Measurements from ENCODE around the gene PRR29.

PRR29 gene

DNA sequence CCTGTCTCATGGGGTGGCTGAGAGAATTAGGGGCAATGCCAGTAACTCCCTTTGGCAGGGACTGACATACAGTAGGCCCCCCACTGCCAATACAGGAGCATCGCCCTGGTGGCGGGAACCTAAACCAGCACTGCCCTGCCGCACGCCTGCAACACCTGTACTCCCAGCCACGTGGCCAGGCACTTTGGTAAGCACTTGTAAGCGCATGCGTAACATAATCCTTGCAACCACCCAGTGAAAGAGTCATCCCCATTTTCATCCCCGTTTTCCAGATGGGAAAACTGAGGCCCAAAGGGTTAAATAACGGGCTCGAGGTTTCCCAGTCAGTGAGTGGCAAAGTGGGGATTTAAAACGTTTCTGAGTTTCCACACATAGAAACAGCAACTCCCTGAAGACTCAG lies 42.9 kb upstream of the PRR29 start:
- Histone ChIP-seq H3K27me3 (no peaks in the 10 kb centered on the region), H3K36me3 (no peaks in the 10 kb centered on the region), H3K9me3 (no peaks in the 10 kb centered on the region), H3K4me1 (no peaks in the 10 kb centered on the region), H3K4me3 (ENCODE audit: low read depth, low read length) (no peak overlapping the region)
- TF ChIP-seq, protein P1, sequence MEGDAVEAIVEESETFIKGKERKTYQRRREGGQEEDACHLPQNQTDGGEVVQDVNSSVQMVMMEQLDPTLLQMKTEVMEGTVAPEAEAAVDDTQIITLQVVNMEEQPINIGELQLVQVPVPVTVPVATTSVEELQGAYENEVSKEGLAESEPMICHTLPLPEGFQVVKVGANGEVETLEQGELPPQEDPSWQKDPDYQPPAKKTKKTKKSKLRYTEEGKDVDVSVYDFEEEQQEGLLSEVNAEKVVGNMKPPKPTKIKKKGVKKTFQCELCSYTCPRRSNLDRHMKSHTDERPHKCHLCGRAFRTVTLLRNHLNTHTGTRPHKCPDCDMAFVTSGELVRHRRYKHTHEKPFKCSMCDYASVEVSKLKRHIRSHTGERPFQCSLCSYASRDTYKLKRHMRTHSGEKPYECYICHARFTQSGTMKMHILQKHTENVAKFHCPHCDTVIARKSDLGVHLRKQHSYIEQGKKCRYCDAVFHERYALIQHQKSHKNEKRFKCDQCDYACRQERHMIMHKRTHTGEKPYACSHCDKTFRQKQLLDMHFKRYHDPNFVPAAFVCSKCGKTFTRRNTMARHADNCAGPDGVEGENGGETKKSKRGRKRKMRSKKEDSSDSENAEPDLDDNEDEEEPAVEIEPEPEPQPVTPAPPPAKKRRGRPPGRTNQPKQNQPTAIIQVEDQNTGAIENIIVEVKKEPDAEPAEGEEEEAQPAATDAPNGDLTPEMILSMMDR (IDR thresholded peaks at IDR 0.05; ENCODE audit: low read depth, low read length): no peak
- no peak for DNase-seq

DNA sequence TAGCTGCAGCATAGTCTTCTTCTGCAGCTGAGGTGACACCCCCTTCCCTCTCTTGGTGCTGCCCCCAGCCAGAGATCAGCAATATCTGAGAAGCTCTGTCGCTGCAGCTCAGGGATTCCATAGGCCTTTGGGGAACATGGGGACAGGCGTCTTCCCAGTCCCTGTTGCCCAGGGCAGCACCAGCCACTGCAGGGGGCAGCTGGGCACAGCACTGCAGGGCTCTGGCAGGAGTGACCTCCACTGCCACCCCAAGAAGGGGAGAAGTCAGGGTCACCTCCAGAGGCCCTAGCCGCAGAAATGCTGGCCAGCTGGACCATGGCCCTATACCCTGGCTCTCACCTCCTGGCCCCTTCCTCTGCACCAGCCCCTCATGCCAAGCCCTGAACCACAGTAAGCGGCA lies 42.4 kb upstream of the PRR29 start:
- TF ChIP-seq, protein P1 (IDR thresholded peaks at IDR 0.05; ENCODE audit: low read depth, low read length): no peak
- no peaks in the 10 kb centered on the region for H3K4me1 ChIP-seq
- no peaks in the 10 kb centered on the region for H3K36me3 ChIP-seq

DNA sequence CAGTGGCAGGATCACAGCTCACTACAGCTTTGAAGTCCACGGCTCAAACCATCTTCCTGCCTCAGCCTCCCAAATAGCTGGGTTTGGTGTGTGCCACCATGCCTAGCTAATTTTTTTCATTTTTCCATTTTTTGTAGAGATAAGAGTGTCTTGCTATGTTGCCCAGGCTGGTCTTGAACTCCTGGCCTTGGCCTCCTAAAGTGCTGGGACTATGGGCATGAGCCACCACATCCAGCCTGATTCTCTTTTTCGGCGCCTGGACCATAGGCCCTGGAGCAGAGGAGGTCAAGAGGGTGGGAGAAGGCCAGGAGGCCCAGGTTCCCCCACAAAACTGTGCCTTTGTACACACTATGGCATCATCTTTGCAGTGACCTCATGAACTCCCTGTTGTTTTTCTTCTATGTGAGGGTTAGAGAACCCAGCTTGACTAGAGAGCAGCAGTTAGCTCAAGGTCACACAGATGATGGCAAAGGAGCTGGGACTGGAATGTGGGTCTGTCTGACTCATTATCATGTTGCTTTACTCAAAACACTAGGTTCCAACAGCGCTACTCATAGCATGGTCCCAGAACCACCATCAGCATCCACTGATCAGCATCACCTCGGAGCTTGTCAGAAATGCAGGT lies 41.7 kb upstream of the PRR29 start:
- TF ChIP-seq, protein P1 (IDR thresholded peaks at IDR 0.05; ENCODE audit: low read depth, low read length): no peak
- Histone ChIP-seq H3K27me3 (no peaks in the 10 kb centered on the region), H3K4me3 (ENCODE audit: low read depth, low read length) (no peak overlapping the region), H3K36me3 (no peaks in the 10 kb centered on the region), H3K9me3 (no peaks in the 10 kb centered on the region), H3K4me1 (no peaks in the 10 kb centered on the region)
- no peak for DNase-seq

More for the DNA sequence above, 42.4 kb upstream of the PRR29 start:
- DNase-seq: no peak
- H3K4me3 ChIP-seq (ENCODE audit: low read depth, low read length): no peak overlapping the region
- no peaks in the 10 kb centered on the region for H3K27me3 ChIP-seq
- no peaks in the 10 kb centered on the region for H3K9me3 ChIP-seq

DNA sequence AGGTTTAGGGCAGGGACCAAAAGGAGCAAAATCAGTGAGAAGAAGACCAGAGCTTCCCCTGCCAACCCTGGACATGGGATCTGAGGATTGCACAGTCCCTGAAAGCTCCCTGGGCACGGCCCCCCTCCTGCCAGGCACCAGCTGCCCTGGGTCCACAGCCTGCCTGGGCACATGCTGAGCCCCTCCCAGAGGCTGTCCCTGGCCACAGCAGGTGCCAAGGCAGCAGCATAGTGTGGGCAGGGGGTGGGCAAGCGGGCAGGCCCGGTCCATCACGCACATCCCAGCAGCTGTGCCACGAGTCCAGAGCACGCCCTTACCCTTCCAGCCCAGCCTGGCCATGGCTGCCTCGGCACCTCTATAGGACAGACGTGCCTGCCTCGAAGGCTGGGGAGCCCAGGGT lies 38.1 kb upstream of the PRR29 start:
- no peaks in the 10 kb centered on the region for H3K9me3 ChIP-seq
- no peak overlapping the region for H3K4me3 ChIP-seq (ENCODE audit: low read depth, low read length)
- peaks cover 3% of the 10 kb centered on the region; the same call in 1 of the 2 replicates for H3K4me1 ChIP-seq
- H3K36me3 ChIP-seq: no peaks in the 10 kb centered on the region
- H3K27me3 ChIP-seq: no peaks in the 10 kb centered on the region
- no peak for DNase-seq
- TF ChIP-seq, protein P1 (IDR thresholded peaks at IDR 0.05; ENCODE audit: low read depth, low read length): no peak

DNA sequence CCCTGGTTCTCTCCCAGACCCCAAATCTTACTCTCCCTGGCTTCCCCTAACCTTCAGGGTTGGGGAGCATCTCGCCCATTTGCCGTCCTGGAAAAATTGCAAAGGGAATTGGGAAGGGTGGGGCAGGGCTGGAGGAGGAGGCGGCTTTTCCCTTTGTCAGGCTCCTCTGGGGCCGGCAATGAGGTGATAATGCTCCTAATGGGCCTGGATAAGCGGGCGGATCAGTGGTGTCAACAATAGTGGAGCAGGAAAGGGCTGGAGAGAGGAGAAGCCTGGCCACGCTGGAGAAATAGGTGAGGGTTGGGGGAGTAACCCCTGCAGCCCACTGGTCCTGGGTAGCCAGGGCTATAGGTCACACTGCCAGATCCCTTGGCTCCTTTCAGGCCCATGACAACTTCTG lies 37.7 kb upstream of the PRR29 start:
- Histone ChIP-seq H3K4me1 (peaks cover 3% of the 10 kb centered on the region; the same call in 1 of the 2 replicates), H3K27me3 (no peaks in the 10 kb centered on the region), H3K36me3 (no peaks in the 10 kb centered on the region), H3K9me3 (no peaks in the 10 kb centered on the region), H3K4me3 (ENCODE audit: low read depth, low read length) (no peak overlapping the region)
- DNase-seq: no peak
- TF ChIP-seq, protein P1 (IDR thresholded peaks at IDR 0.05; ENCODE audit: low read depth, low read length): no peak

DNA sequence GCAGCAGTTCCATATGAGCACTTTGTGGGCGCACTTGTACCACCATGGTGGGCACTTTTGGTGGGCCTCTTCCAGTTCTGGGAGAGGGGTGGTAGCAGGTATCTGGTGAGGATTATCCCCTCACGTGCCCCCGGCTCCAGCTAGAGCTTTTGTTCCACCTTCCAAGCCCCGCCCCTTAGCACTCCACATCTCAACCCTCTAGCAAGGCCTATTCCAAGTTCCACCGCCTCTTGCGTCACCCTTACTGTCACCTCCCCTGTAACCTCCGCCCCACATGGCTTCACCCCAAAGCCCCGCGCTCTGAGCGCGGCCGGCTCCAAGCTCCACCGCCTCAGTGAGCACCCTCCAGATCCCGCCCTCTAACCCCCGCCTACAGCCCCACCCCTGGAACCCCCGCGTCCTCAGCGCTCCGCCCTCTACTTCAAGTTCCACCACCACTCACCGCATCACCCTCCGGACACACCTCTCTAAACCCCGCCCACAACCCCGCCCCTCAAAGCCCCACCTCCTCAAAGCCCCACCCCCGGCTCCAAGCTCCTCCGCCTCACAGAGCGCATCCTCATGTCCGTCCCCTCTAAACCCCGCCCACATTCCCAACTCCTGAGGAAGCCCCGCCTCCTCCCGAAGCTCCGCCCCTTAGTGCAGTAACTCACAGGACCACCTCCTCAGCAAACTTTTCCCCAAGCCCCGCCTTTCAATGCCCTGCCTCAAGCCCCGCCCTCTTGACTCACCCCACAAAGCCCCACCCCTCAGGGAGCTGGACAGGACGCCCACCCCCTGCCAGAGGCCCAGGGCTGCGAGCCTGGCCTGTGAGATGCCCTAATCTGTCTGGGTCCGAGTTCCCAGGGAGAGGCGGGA lies 36.6 kb upstream of the PRR29 start:
- Histone ChIP-seq H3K9me3 (no peaks in the 10 kb centered on the region), H3K4me3 (ENCODE audit: low read depth, low read length) (peak overlapping the region; percentile 38; the same call in 1 of the 2 replicates), H3K4me1 (peaks cover 3% of the 10 kb centered on the region; the same call in 1 of the 2 replicates), H3K27me3 (no peaks in the 10 kb centered on the region), H3K36me3 (no peaks in the 10 kb centered on the region)
- peak; percentile 98 for DNase-seq
- TF ChIP-seq, protein P1 (IDR thresholded peaks at IDR 0.05; ENCODE audit: low read depth, low read length): no peak
